IMR-90 (cell line): ENCODE data around the gene AZU1. TPM values are rescaled to one million over a fixed set of nuclear protein-coding genes. Genes with fewer than 3 reads are reported as not detected.
A peak's percentile ranks its signal among the peaks of the same experiment; 100 is the strongest.

Experiments used
- ATAC-seq: fragments of 200-7000 bp; cut with Tn5 transposase; 2 replicates; pipeline ENCODE4 v1.9.1; 2020; ENCODE audit warnings: low read depth, mild to moderate bottlenecking, moderate library complexity
- BruUV-seq: library from RNA; stranded (reverse); fragments of 400-500 nt; replicated peaks from 2 replicates; lab custom pipeline; 2021; lab: Mats Ljungman, UMichigan
- CTCF ChIA-PET: fragments of 300-600 bp; formaldehyde crosslinking; extraction: SDS; loops from one replicate; lab custom pipeline; 2021; ENCODE audit warnings: antibody characterized with exemption; lab: Yijun Ruan, JAX
- POLR2A ChIA-PET: fragments of 300-600 bp; sonication (Branson Sonifier 250); formaldehyde crosslinking; loops from one replicate; lab custom pipeline; 2022; ENCODE audit warnings: antibody characterized with exemption; ENCODE audit not compliant: unreplicated experiment; lab: Charles Lee
- DNase-seq: peaks from one replicate; pipeline ENCODE4 v3.0.0; 2013
- H2AFZ ChIP-seq: replicated peaks from 2 replicates; pipeline ENCODE3; 2013; ENCODE audit warnings: low read length, mild to moderate bottlenecking; ENCODE audit not compliant: poor library complexity
- H2AK5ac ChIP-seq: 2 replicates; pipeline ENCODE4 v1.6.1; 2013; ENCODE audit warnings: low read depth, low read length, inconsistent platforms
- H2AK9ac ChIP-seq: replicated peaks from 2 replicates; pipeline ENCODE3; 2013; ENCODE audit warnings: mild to moderate bottlenecking, low read depth, low read length, moderate library complexity; ENCODE audit not compliant: poor library complexity
- H2BK120ac ChIP-seq: 2 replicates; pipeline ENCODE4 v1.6.1; 2013; ENCODE audit warnings: low read depth, low read length, inconsistent platforms
- H2BK15ac ChIP-seq: 3 replicates; pipeline ENCODE4 v1.6.1; 2013; ENCODE audit warnings: low read depth, low read length, inconsistent platforms
- H2BK20ac ChIP-seq: 2 replicates; pipeline ENCODE4 v1.6.1; 2013; ENCODE audit warnings: low read depth, mild to moderate bottlenecking, inconsistent platforms, low read length, moderate library complexity
- H2BK5ac ChIP-seq: 2 replicates; pipeline ENCODE4 v1.6.1; 2013; ENCODE audit warnings: mild to moderate bottlenecking, low read depth, low read length, inconsistent platforms; ENCODE audit not compliant: poor library complexity, severe bottlenecking
- H3K14ac ChIP-seq: replicated peaks from 2 replicates; pipeline ENCODE4 v1.6.1; 2013; ENCODE audit warnings: low read depth, low read length, inconsistent platforms
- H3K18ac ChIP-seq: 2 replicates; pipeline ENCODE4 v1.6.1; 2013; ENCODE audit warnings: low read depth, low read length, control low read depth
- H3K23ac ChIP-seq: 2 replicates; pipeline ENCODE4 v1.6.1; 2013; ENCODE audit warnings: low read depth, low read length, inconsistent platforms
- H3K27ac ChIP-seq: 2 replicates; pipeline ENCODE4 v1.5.1; 2013; ENCODE audit warnings: mild to moderate bottlenecking, control low read depth, low read length; ENCODE audit not compliant: insufficient read depth
- H3K27me3 ChIP-seq: 2 replicates; pipeline ENCODE4 v1.6.1; 2013; ENCODE audit warnings: low read length; ENCODE audit not compliant: control insufficient read depth, insufficient read depth
- H3K36me3 ChIP-seq: 2 replicates; pipeline ENCODE4 v1.6.1; 2013; ENCODE audit warnings: low read length, mixed read lengths; ENCODE audit not compliant: control insufficient read depth, insufficient read depth
- H3K4ac ChIP-seq: 2 replicates; pipeline ENCODE4 v1.6.1; 2013; ENCODE audit warnings: low read depth, low read length, inconsistent platforms
- H3K4me1 ChIP-seq: 2 replicates; pipeline ENCODE4 v1.6.1; 2013; ENCODE audit warnings: low read length, mixed read lengths; ENCODE audit not compliant: control insufficient read depth, insufficient read depth
- H3K4me2 ChIP-seq: 2 replicates; pipeline ENCODE4 v1.6.1; 2013; ENCODE audit warnings: low read depth, mild to moderate bottlenecking, control low read depth, low read length, moderate library complexity
- H3K4me3 ChIP-seq: 2 replicates; pipeline ENCODE4 v1.5.1; 2013; ENCODE audit warnings: low read depth, mild to moderate bottlenecking, control low read depth, low read length, moderate library complexity; ENCODE audit not compliant: insufficient read depth
- H3K56ac ChIP-seq: 2 replicates; pipeline ENCODE4 v1.6.1; 2013; ENCODE audit warnings: low read length, inconsistent platforms; ENCODE audit not compliant: insufficient read depth; ENCODE audit errors: extremely low read depth
- H3K79me1 ChIP-seq, 2 experiments: 2 replicates each; pipeline ENCODE4 v1.6.1; 2013; ENCODE audit warnings: low read length in 2 of 2, inconsistent platforms in 1 of 2, low read depth in 1 of 2
- H3K9ac ChIP-seq: 2 replicates; pipeline ENCODE4 v1.6.1; 2013; ENCODE audit warnings: low read depth, low read length, control low read depth
- H3K9me1 ChIP-seq: 2 replicates; pipeline ENCODE4 v1.6.1; 2013; ENCODE audit warnings: low read length, inconsistent platforms; ENCODE audit not compliant: insufficient read depth
- H3K9me3 ChIP-seq: 2 replicates; pipeline ENCODE4 v1.6.1; 2013; ENCODE audit warnings: low read length; ENCODE audit not compliant: control insufficient read depth, insufficient read depth
- H4K20me1 ChIP-seq: 2 replicates; pipeline ENCODE4 v1.6.1; 2013; ENCODE audit warnings: low read length, inconsistent platforms; ENCODE audit not compliant: insufficient read depth
- H4K5ac ChIP-seq: 2 replicates; pipeline ENCODE4 v1.6.1; 2013; ENCODE audit warnings: mild to moderate bottlenecking, low read depth, low read length, control low read depth
- H4K8ac ChIP-seq, 2 experiments: 2 replicates each; pipeline ENCODE4 v1.6.1; 2013; ENCODE audit warnings: low read depth in 2 of 2, low read length in 2 of 2, control low read depth in 1 of 2, inconsistent platforms in 1 of 2
- H4K91ac ChIP-seq: 2 replicates; pipeline ENCODE4 v1.6.1; 2013; ENCODE audit warnings: low read depth, low read length, inconsistent platforms; ENCODE audit not compliant: insufficient read depth
- BHLHE40 ChIP-seq: fragments of 150-350 bp; IDR thresholded peaks from 2 replicates; pipeline ENCODE4 v1.6.1; 2016; ENCODE audit warnings: mild to moderate bottlenecking, low read depth, low read length
- CHD1 ChIP-seq: IDR thresholded peaks from 2 replicates; pipeline ENCODE4 v1.6.1; 2012; ENCODE audit warnings: low read depth, low read length, improper control_type of control experiment
- FOS ChIP-seq: fragments of 150-350 bp; IDR thresholded peaks from 2 replicates; pipeline ENCODE4 v1.6.1; 2016; ENCODE audit warnings: low read depth, low read length
- MAFK ChIP-seq: IDR thresholded peaks from 2 replicates; pipeline ENCODE4 v1.6.1; 2012; ENCODE audit warnings: low read depth, low read length, improper control_type of control experiment
- NFE2L2 ChIP-seq: fragments of 150-350 bp; IDR thresholded peaks from 2 replicates; pipeline ENCODE4 v1.6.1; 2016; ENCODE audit warnings: low read depth, mild to moderate bottlenecking, low read length
- WGBS, 2 experiments: methylation state at CpG; one replicate each; pipeline versions ENCODE4 v1.1.5 to v1.1.7; 2013; ENCODE audit warnings: missing lambda C conversion rate in 2 of 2; ENCODE audit not compliant: insufficient read length in 1 of 2; ENCODE audit errors: extremely low coverage in 2 of 2; 5-methylcytosine and 5-hydroxymethylcytosine counted together
- dilution Hi-C: fragments of 300-500 bp; cut with HindIII; formaldehyde crosslinking; loops from one replicate; pipeline ENCODE4 v1.14.3; 2018; ENCODE audit warnings: low sequenced_read_pairs; ENCODE audit not compliant: unreplicated experiment
- in situ Hi-C: fragments of 300-500 bp; cut with MboI; formaldehyde crosslinking; loops from 3 replicates; pipeline ENCODE4 v1.14.3; 2019; ENCODE audit warnings: low sequenced_read_pairs, inconsistent platforms, mixed read lengths
- intact Hi-C: fragments of 100-400 bp; cut with micrococcal nuclease; formaldehyde crosslinking; loops from 2 replicates; pipeline ENCODE4 v1.10.0; 2022
- polyA plus RNA-seq, 3 experiments: library from polyadenylated mRNA; depleted of rRNA; stranded (reverse); fragments of >200 nt; gene quantifications; 2 replicates each; pipeline ENCODE4 v1.2.3, GENCODE V29; 2012; ENCODE audit warnings: low replicate concordance in 1 of 3
- total RNA-seq: library from RNA; depleted of rRNA; stranded (reverse); fragments of >200 nt; gene quantifications from 2 replicates; pipeline ENCODE4 v1.2.3, GENCODE V29; 2012
- TF ChIP-seq, protein P1 (sequence below): fragments of 150-350 bp; IDR thresholded peaks from 2 replicates; pipeline ENCODE4 v1.6.1; 2017; ENCODE audit warnings: mild to moderate bottlenecking, antibody characterized with exemption, low read length, low read depth

AZU1 gene
- total and polyA plus RNA-seq, 2 of the 4 experiments (the other 2 are of a cell fraction) = 0.12 TPM; not detected in 1

DNA sequence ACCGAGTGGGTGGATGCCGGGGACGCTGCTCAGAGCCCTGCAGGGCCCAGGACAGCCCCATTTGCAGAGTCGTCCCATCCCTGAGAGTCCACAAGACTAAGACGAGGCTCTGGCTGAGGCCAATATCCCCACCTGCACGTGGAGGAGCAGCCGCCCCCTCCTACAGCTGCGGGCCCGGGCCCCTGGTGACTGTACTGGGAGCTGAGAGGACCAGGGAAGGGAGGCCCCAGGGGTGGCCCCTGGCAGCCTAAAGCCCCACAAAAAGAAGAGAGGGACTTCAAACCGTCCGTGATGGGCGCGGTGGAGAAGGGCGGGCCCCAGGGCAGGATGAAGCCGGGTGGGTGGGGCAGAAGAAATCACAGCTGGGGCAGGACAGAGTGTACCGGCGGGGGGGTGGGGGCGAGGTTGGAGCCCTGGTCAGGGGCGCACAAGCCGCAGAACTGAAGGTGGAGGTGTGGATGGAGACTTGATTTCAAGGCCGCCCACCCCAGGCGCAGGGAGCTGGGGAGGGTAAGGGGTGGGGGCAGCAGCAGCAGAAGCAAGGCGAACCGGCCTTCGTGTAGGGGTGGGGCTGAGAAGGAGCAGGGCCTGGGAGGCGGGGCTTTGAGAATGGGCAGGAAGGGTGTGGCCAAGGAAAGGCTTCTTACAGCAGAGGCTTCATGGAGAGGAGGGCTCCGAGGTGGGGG is 44.8 kb downstream of the AZU1 start:
- Histone ChIP-seq H3K79me1 (peaks cover 5 to 21% of the 10 kb centered on the region in 2 experiments; a peak in 2 of 4 replicates), H2AFZ (peak overlapping the region; percentile 43), H3K27ac (no peak overlapping the region), H3K36me3 (peaks cover 44% of the 10 kb centered on the region), H2BK5ac (no peak overlapping the region), H3K18ac (no peak overlapping the region), H3K9me3 (no peaks in the 10 kb centered on the region), H3K4me2 (no peak overlapping the region), H3K56ac (no peak overlapping the region), H2BK15ac (no peak overlapping the region), H4K8ac (no peak overlapping the region), H3K4me1 (peaks cover 22% of the 10 kb centered on the region), H2AK5ac (no peak overlapping the region), H2BK120ac (no peak overlapping the region), H3K4ac (peak overlapping the region; percentile 27; the same call in 1 of the 2 replicates), H3K14ac (no peak overlapping the region), H3K4me3 (no peak overlapping the region), H4K5ac (no peak overlapping the region), H3K9ac (no peak overlapping the region), H3K27me3 (no peaks in the 10 kb centered on the region), H4K91ac (no peak overlapping the region), H3K9me1 (no peaks in the 10 kb centered on the region; the same call in 1 of the 2 replicates), H3K23ac (no peak overlapping the region), H4K20me1 (peaks cover 20% of the 10 kb centered on the region), H2BK20ac (no peak overlapping the region), H2AK9ac (peak overlapping the region; percentile 42)
- peak; percentile 47 for ATAC-seq
- WGBS, 2 experiments = 80% methylated on average over 4 of the region's 27 CpGs; no CpG with 5 or more reads in 1 of the 2 experiments
- dilution Hi-C loops = no loop called here
- intact Hi-C loops = no loop called here
- DNase-seq = peak; percentile 38
- TF ChIP-seq CHD1 = no peak
- TF ChIP-seq FOS = no peak
- TF ChIP-seq BHLHE40 = no peak
- no peak for TF ChIP-seq MAFK
- TF ChIP-seq NFE2L2 = no peak
- TF ChIP-seq, protein P1, sequence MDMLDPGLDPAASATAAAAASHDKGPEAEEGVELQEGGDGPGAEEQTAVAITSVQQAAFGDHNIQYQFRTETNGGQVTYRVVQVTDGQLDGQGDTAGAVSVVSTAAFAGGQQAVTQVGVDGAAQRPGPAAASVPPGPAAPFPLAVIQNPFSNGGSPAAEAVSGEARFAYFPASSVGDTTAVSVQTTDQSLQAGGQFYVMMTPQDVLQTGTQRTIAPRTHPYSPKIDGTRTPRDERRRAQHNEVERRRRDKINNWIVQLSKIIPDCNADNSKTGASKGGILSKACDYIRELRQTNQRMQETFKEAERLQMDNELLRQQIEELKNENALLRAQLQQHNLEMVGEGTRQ = no peak
- ChIA-PET POLR2A (no interaction called here), CTCF (no interaction called here)
- in situ Hi-C loops = no loop called here
- BruUV-seq = no TSS peak
